Parathyroid adenoma (tissue), 2 donors: ENCODE data around the gene METTL16.

Experiments
- H2AFZ ChIP-seq: fragments of 300-600 bp; sonication (generic); one replicate; pipeline ENCODE4 v1.7.0; 2017; ENCODE audit warnings: antibody characterized with exemption, mild to moderate bottlenecking
- H3K27ac ChIP-seq: fragments of 300-600 bp; sonication (generic); one replicate; pipeline ENCODE4 v1.7.0; 2017
- H3K27me3 ChIP-seq: fragments of 300-600 bp; sonication (generic); one replicate; pipeline ENCODE4 v1.7.0; 2017; ENCODE audit warnings: low read length; ENCODE audit not compliant: control insufficient read depth, insufficient read depth
- H3K36me3 ChIP-seq: fragments of 300-600 bp; sonication (generic); one replicate; pipeline ENCODE4 v1.7.0; 2017; ENCODE audit warnings: low read length; ENCODE audit not compliant: control insufficient read depth, insufficient read depth
- H3K4me1 ChIP-seq: fragments of 300-600 bp; sonication (generic); one replicate; pipeline ENCODE4 v1.7.0; 2017; ENCODE audit warnings: control low read depth
- H3K4me2 ChIP-seq: fragments of 300-600 bp; sonication (generic); one replicate; pipeline ENCODE4 v1.7.0; 2017; ENCODE audit warnings: low read length
- H3K4me3 ChIP-seq: fragments of 300-600 bp; sonication (generic); one replicate; pipeline ENCODE4 v1.7.0; 2017; ENCODE audit warnings: low read depth, low read length
- H3K79me2 ChIP-seq: fragments of 300-600 bp; sonication (generic); one replicate; pipeline ENCODE4 v1.7.0; 2017; ENCODE audit warnings: control low read depth
- H3K9ac ChIP-seq: fragments of 300-600 bp; sonication (generic); one replicate; pipeline ENCODE4 v1.7.0; 2017; ENCODE audit warnings: mild to moderate bottlenecking
- H3K9me3 ChIP-seq: fragments of 300-600 bp; sonication (generic); one replicate; pipeline ENCODE4 v1.7.0; 2017; ENCODE audit warnings: low read length; ENCODE audit not compliant: control insufficient read depth
- TF ChIP-seq, protein P1 (sequence below): fragments of 300-600 bp; sonication (generic); IDR thresholded peaks from one replicate; pipeline ENCODE4 v1.7.0; 2017; ENCODE audit warnings: antibody characterized with exemption, mild to moderate bottlenecking
- donor health status: primary hyperparathyroidism.

The METTL16 gene

GRCh38 chr17:2435181-2435741 is 76.4 kb downstream of the METTL16 start:
- Histone ChIP-seq H3K4me2 (no peak overlapping the region), H3K9ac (no peak overlapping the region), H3K27ac (no peak overlapping the region), H3K4me3 (no peak overlapping the region), H3K79me2 (peaks cover 14% of the 10 kb centered on the region), H3K36me3 (no peaks in the 10 kb centered on the region), H3K4me1 (no peaks in the 10 kb centered on the region), H3K27me3 (no peaks in the 10 kb centered on the region), H2AFZ (no peak overlapping the region), H3K9me3 (no peaks in the 10 kb centered on the region)
- TF ChIP-seq, protein P1, sequence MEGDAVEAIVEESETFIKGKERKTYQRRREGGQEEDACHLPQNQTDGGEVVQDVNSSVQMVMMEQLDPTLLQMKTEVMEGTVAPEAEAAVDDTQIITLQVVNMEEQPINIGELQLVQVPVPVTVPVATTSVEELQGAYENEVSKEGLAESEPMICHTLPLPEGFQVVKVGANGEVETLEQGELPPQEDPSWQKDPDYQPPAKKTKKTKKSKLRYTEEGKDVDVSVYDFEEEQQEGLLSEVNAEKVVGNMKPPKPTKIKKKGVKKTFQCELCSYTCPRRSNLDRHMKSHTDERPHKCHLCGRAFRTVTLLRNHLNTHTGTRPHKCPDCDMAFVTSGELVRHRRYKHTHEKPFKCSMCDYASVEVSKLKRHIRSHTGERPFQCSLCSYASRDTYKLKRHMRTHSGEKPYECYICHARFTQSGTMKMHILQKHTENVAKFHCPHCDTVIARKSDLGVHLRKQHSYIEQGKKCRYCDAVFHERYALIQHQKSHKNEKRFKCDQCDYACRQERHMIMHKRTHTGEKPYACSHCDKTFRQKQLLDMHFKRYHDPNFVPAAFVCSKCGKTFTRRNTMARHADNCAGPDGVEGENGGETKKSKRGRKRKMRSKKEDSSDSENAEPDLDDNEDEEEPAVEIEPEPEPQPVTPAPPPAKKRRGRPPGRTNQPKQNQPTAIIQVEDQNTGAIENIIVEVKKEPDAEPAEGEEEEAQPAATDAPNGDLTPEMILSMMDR: no peak

- no peaks in the 10 kb centered on the region for H3K36me3 ChIP-seq
- no peaks in the 10 kb centered on the region for H3K27me3 ChIP-seq
- no peak overlapping the region for H3K4me2 ChIP-seq
- H3K27ac ChIP-seq: no peak overlapping the region
- no peak overlapping the region for H3K9ac ChIP-seq
- H3K79me2 ChIP-seq: peaks cover 10% of the 10 kb centered on the region
- H3K9me3 ChIP-seq: no peaks in the 10 kb centered on the region
- no peak overlapping the region for H2AFZ ChIP-seq
- TF ChIP-seq, protein P1: no peak
- no peaks in the 10 kb centered on the region for H3K4me1 ChIP-seq
- no peak overlapping the region for H3K4me3 ChIP-seq
Observed at GRCh38 chr17:2433696-2434095, 78.0 kb downstream of the METTL16 start.

- no peak overlapping the region for H3K9ac ChIP-seq
- no peaks in the 10 kb centered on the region for H3K4me1 ChIP-seq
- H3K36me3 ChIP-seq: no peaks in the 10 kb centered on the region
- H3K27ac ChIP-seq: no peak overlapping the region
- H3K4me2 ChIP-seq: no peak overlapping the region
- TF ChIP-seq, protein P1: no peak
- no peaks in the 10 kb centered on the region for H3K9me3 ChIP-seq
- no peaks in the 10 kb centered on the region for H3K27me3 ChIP-seq
- H3K4me3 ChIP-seq: no peak overlapping the region
- no peak overlapping the region for H2AFZ ChIP-seq
- H3K79me2 ChIP-seq: no peaks in the 10 kb centered on the region
Observed at GRCh38 chr17:2427910-2428309, 83.8 kb downstream of the METTL16 start.

DNA sequence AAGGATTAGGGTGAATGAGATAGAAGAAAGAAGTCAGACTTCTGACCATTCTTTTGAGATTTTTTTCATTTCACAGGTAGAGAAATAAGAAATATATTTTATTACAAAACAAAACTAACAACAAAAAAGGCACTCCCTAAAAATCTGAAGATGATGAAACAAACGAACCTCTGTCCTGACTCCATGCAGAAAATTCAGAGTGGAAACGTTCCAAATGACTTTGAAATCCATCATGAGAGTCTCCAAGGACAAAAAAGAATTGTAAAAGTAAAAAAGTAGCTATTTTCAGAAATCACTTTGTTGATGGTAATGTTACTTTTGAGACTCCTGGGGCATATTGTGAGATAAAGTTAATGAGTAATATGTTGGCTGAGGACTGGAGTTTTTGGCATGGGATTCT is 84.5 kb downstream of the METTL16 start:
- TF ChIP-seq, protein P1: no peak
- Histone ChIP-seq H3K9me3 (no peaks in the 10 kb centered on the region), H3K36me3 (no peaks in the 10 kb centered on the region), H3K4me2 (no peak overlapping the region), H2AFZ (no peak overlapping the region), H3K27me3 (no peaks in the 10 kb centered on the region), H3K27ac (no peak overlapping the region), H3K4me3 (no peak overlapping the region), H3K79me2 (no peaks in the 10 kb centered on the region), H3K4me1 (no peaks in the 10 kb centered on the region), H3K9ac (no peak overlapping the region)

DNA sequence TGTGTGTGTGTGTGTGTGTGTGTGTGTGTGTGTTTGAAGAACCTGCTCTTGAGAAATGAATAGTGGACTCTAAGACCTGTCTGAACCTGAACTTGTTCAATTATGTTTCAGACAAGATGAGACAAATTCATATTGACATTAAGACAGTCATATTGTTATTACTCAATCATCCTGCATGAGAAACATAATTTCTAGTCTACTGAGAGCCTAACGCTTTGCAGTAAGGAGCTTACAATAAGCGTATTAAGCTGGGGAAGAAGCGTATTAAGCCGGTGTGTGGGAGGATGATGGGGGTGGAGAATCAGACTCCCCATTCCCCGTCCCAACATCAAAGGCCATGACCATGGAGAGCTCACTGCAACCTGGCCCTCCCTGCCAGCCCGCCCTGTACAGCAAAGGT is 88.4 kb downstream of the METTL16 start:
- Histone ChIP-seq H3K27me3 (no peaks in the 10 kb centered on the region), H3K4me2 (no peak overlapping the region), H3K36me3 (no peaks in the 10 kb centered on the region), H3K27ac (no peak overlapping the region), H3K79me2 (no peaks in the 10 kb centered on the region), H3K9me3 (no peaks in the 10 kb centered on the region), H3K4me3 (no peak overlapping the region), H3K9ac (no peak overlapping the region), H2AFZ (no peak overlapping the region), H3K4me1 (no peaks in the 10 kb centered on the region)
- TF ChIP-seq, protein P1: no peak
